Measurements from ENCODE around the gene TLL1. TPM values are rescaled to one million over a fixed set of nuclear protein-coding genes. Genes with fewer than 3 reads are reported as not detected.

TLL1 gene
- total RNA-seq, 1 experiment from 2014 or later: 1.4 TPM

- POLR2A ChIA-PET: interaction anchor here (1.0 kb wide), 1 partner anchor 167 kb away, joined by 3 read pairs; the partner anchor contains the start of gene TLL1
- no peaks in the 10 kb centered on the region for H3K9me3 Mint-ChIP-seq (ENCODE audit: unreplicated experiment)
- intact Hi-C loops (cut with micrococcal nuclease): no loop called here
- no TSS peak for BruUV-seq (replicated peaks)
- no peak overlapping the region for H3K27ac Mint-ChIP-seq (ENCODE audit: low read depth, unreplicated experiment)
- H3K4me3 Mint-ChIP-seq (ENCODE audit: unreplicated experiment): no peak overlapping the region
- no peak for TF ChIP-seq CTCF (IDR thresholded peaks at IDR 0.05; ENCODE audit: unreplicated experiment)
- H3K36me3 Mint-ChIP-seq (ENCODE audit: insufficient read depth, unreplicated experiment): no peaks in the 10 kb centered on the region
- CTCF ChIA-PET: interaction anchor here (0.6 to 1.2 kb wide), 3 partner anchors 21 to 325 kb away, joined by 3 to 6 read pairs (median 4); no protein-coding TSS in a partner anchor
- H3K4me1 Mint-ChIP-seq (ENCODE audit: insufficient read depth, unreplicated experiment): peaks cover 8% of the 10 kb centered on the region
- no peak for DNase-seq (ENCODE audit: unreplicated experiment)
- H3K27me3 Mint-ChIP-seq (ENCODE audit: insufficient read depth, unreplicated experiment): no peaks in the 10 kb centered on the region
These were observed 166.8 kb downstream of the TLL1 start for GRCh38 chr4:166039822-166040221.

GRCh38 chr4:166042510-166043055 is 169.5 kb downstream of the TLL1 start:
- no peak for TF ChIP-seq CTCF (IDR thresholded peaks at IDR 0.05; ENCODE audit: unreplicated experiment)
- no peak for DNase-seq (ENCODE audit: unreplicated experiment)
- intact Hi-C loops (cut with micrococcal nuclease): no loop called here
- no peaks in the 10 kb centered on the region for H3K27me3 Mint-ChIP-seq (ENCODE audit: insufficient read depth, unreplicated experiment)
- BruUV-seq (replicated peaks): no TSS peak
- ChIA-PET POLR2A (interaction anchor here (0.5 kb wide), 1 partner anchor 72 kb away, joined by 3 read pairs; no protein-coding TSS in a partner anchor), CTCF (interaction anchor here (0.8 kb wide), 1 partner anchor 176 kb away, joined by 3 read pairs; no protein-coding TSS in a partner anchor)
- peaks cover 8% of the 10 kb centered on the region for H3K4me1 Mint-ChIP-seq (ENCODE audit: insufficient read depth, unreplicated experiment)
- H3K27ac Mint-ChIP-seq (ENCODE audit: low read depth, unreplicated experiment): no peak overlapping the region
- no peak overlapping the region for H3K4me3 Mint-ChIP-seq (ENCODE audit: unreplicated experiment)
- no peaks in the 10 kb centered on the region for H3K9me3 Mint-ChIP-seq (ENCODE audit: unreplicated experiment)
- no peaks in the 10 kb centered on the region for H3K36me3 Mint-ChIP-seq (ENCODE audit: insufficient read depth, unreplicated experiment)

- no peaks in the 10 kb centered on the region for H3K4me1 Mint-ChIP-seq (ENCODE audit: insufficient read depth, unreplicated experiment)
These were observed 170.8 kb downstream of the TLL1 start for GRCh38 chr4:166043801-166044200.

GRCh38 chr4:166044871-166045270 is 171.8 kb downstream of the TLL1 start:
- TF ChIP-seq CTCF (IDR thresholded peaks at IDR 0.05; ENCODE audit: unreplicated experiment): no peak
- POLR2A ChIA-PET: no interaction called here

More at GRCh38 chr4:166043801-166044200, 170.8 kb downstream of the TLL1 start:
- no peak for TF ChIP-seq CTCF (IDR thresholded peaks at IDR 0.05; ENCODE audit: unreplicated experiment)
- Mint-ChIP-seq H3K27ac (ENCODE audit: low read depth, unreplicated experiment) (no peak overlapping the region), H3K9me3 (ENCODE audit: unreplicated experiment) (no peaks in the 10 kb centered on the region), H3K36me3 (ENCODE audit: insufficient read depth, unreplicated experiment) (no peaks in the 10 kb centered on the region), H3K27me3 (ENCODE audit: insufficient read depth, unreplicated experiment) (no peaks in the 10 kb centered on the region), H3K4me3 (ENCODE audit: unreplicated experiment) (no peak overlapping the region)
- DNase-seq (ENCODE audit: unreplicated experiment): no peak
- ChIA-PET CTCF (no interaction called here), POLR2A (no interaction called here)
- intact Hi-C loops (cut with micrococcal nuclease): no loop called here
- BruUV-seq (replicated peaks): no TSS peak

More at GRCh38 chr4:166044871-166045270, 171.8 kb downstream of the TLL1 start:
- Mint-ChIP-seq H3K4me1 (ENCODE audit: insufficient read depth, unreplicated experiment) (no peaks in the 10 kb centered on the region), H3K4me3 (ENCODE audit: unreplicated experiment) (no peak overlapping the region), H3K27me3 (ENCODE audit: insufficient read depth, unreplicated experiment) (no peaks in the 10 kb centered on the region), H3K27ac (ENCODE audit: low read depth, unreplicated experiment) (no peak overlapping the region), H3K9me3 (ENCODE audit: unreplicated experiment) (no peaks in the 10 kb centered on the region), H3K36me3 (ENCODE audit: insufficient read depth, unreplicated experiment) (no peaks in the 10 kb centered on the region)
- no peak for DNase-seq (ENCODE audit: unreplicated experiment)
- CTCF ChIA-PET: no interaction called here
- intact Hi-C loops (cut with micrococcal nuclease): no loop called here
- BruUV-seq (replicated peaks): no TSS peak
